ENCODE data around the gene C5orf63.

DNA sequence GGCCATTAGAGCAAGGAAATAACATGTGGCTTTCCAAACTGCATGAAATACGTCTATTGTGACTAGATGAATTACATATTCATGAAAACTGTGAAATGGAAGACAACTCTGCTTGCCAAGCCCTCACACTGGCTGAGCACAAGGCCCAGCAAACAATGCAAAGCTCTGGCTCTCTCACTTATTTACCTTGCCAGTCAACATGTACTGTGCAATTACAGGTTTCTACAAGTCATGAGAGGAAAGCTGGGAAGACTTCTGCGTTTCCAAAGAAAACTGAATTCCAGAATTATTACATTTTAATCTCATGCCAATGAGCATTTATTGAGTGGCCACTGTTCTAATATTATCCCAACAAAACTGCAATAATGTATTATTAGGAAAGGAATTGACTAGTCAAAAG lies 12.1 kb upstream of the C5orf63 start:
- TF ChIP-seq, protein P1, sequence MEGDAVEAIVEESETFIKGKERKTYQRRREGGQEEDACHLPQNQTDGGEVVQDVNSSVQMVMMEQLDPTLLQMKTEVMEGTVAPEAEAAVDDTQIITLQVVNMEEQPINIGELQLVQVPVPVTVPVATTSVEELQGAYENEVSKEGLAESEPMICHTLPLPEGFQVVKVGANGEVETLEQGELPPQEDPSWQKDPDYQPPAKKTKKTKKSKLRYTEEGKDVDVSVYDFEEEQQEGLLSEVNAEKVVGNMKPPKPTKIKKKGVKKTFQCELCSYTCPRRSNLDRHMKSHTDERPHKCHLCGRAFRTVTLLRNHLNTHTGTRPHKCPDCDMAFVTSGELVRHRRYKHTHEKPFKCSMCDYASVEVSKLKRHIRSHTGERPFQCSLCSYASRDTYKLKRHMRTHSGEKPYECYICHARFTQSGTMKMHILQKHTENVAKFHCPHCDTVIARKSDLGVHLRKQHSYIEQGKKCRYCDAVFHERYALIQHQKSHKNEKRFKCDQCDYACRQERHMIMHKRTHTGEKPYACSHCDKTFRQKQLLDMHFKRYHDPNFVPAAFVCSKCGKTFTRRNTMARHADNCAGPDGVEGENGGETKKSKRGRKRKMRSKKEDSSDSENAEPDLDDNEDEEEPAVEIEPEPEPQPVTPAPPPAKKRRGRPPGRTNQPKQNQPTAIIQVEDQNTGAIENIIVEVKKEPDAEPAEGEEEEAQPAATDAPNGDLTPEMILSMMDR (IDR thresholded peaks at IDR 0.05) = no peak
- no peak for TF ChIP-seq ZFX (IDR thresholded peaks at IDR 0.05; ENCODE audit: borderline replicate concordance)

Measured in 22Rv1 (cell line).